IgD-negative memory B cell (primary cell): ENCODE results near the gene PRKCE. TPM values are rescaled to one million over a fixed set of nuclear protein-coding genes. Genes with fewer than 3 reads are reported as not detected.
A peak's percentile ranks its signal among the peaks of the same experiment; 100 is the strongest.

Source experiments
- H3K27ac Mint-ChIP-seq, 3 donors: one replicate each; pipeline ENCODE4 v1.8.0; 2020 to 2022; ENCODE audit warnings: mild to moderate bottlenecking in 3 of 3, mixed read lengths in 3 of 3, moderate library complexity in 1 of 3
- H3K27me3 Mint-ChIP-seq: one replicate; pipeline ENCODE4 v1.8.0; 2021; ENCODE audit warnings: mixed read lengths
- H3K36me3 Mint-ChIP-seq: one replicate; pipeline ENCODE4 v1.8.0; 2020; ENCODE audit warnings: mild to moderate bottlenecking, mixed read lengths
- H3K4me1 Mint-ChIP-seq, 3 donors: one replicate each; pipeline ENCODE4 v1.8.0; 2020 to 2022; ENCODE audit warnings: mixed read lengths in 3 of 3, mild to moderate bottlenecking in 1 of 3
- H3K4me3 Mint-ChIP-seq, 4 donors: one replicate each; pipeline ENCODE4 v1.8.0; 2020 to 2022; ENCODE audit warnings: mild to moderate bottlenecking in 4 of 4, mixed read lengths in 4 of 4, moderate library complexity in 3 of 4
- H3K9me3 Mint-ChIP-seq, 3 donors: one replicate each; pipeline ENCODE4 v1.8.0; 2020 to 2021; ENCODE audit warnings: mixed read lengths in 3 of 3, mild to moderate bottlenecking in 1 of 3
- polyA plus RNA-seq: library from polyadenylated mRNA; unstranded; fragments of 300-500 nt; fragmentation: Illumina TruSeq; gene quantifications from one replicate; pipeline ENCODE4 v1.2.3, GENCODE V29; 2021

The PRKCE gene
- polyA plus RNA-seq, 1 donor from 2014 or later: 12.7 TPM

GRCh38 chr2:45646289-45646688 lies 5.2 kb upstream of the PRKCE start:
- H3K4me1 Mint-ChIP-seq: peaks cover 5 to 9% (median 6%) of the 10 kb centered on the region in 3 donors
- H3K4me3 Mint-ChIP-seq: peak overlapping the region in 1 of 4 donors; percentile 62
- peak overlapping the region in 1 of 3 donors; percentile 26 for H3K27ac Mint-ChIP-seq
- H3K36me3 Mint-ChIP-seq: no peaks in the 10 kb centered on the region
- peaks cover 12% of the 10 kb centered on the region for H3K27me3 Mint-ChIP-seq
- H3K9me3 Mint-ChIP-seq: peaks cover 0 to 2% (median 0%) of the 10 kb centered on the region in 3 donors

DNA sequence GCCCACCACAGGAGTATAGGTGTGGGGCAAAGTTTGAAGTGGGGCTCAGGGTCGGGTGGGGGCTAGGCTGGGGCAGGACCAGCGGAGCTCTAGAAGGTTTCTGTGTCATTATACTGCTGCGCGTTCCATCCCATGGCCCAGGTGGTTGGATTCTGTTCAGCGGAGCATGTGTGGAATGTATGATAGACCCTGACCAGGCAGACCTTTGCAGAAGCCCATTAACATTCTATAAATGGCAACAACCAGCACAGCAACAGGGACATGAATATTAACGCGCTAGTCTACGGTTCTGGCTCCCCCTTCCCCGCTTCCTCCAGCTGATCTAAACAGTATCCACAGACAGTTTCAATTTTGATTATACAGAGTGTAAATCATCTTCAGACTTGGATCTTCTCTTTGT lies 4.1 kb upstream of the PRKCE start:
- no peaks in the 10 kb centered on the region for H3K36me3 Mint-ChIP-seq
- peak overlapping the region in 3 of 4 donors; percentile 12 to 62 (median 34) for H3K4me3 Mint-ChIP-seq
- peak overlapping the region in 2 of 3 donors; percentile 26 to 81 for H3K27ac Mint-ChIP-seq
- H3K4me1 Mint-ChIP-seq: peaks cover 7 to 8% (median 8%) of the 10 kb centered on the region in 3 donors
- H3K27me3 Mint-ChIP-seq: peaks cover 5% of the 10 kb centered on the region
- peaks cover 0 to 2% (median 0%) of the 10 kb centered on the region in 3 donors for H3K9me3 Mint-ChIP-seq

DNA sequence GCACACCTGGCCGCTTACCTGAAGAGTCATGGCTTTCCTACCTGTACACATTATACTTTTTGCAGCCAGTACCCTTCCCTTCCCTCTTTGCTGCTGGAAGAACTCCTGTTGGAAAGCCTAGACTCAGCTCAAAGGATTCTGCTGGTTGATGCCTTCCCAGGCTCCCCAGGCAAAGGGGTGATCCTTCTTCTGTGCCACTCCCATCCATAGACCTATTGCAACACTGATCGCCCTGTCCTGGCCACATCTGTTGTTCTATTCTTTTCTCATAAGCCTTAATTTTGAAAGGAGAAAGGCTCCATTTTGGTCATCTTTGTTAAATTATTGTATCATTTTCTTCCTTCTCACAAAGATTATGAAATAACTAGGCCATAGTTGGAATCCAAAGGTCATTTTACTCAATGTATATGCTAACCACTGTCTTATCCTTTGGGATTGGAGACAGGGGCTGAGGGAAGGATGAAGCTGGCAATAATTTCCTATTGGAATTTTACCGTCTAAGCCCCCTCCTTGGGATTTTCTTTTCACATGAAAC lies 3.4 kb upstream of the PRKCE start:
- H3K36me3 Mint-ChIP-seq: no peaks in the 10 kb centered on the region
- H3K4me3 Mint-ChIP-seq: peak overlapping the region in 1 of 4 donors; percentile 62
- peaks cover 0 to 2% (median 0%) of the 10 kb centered on the region in 3 donors for H3K9me3 Mint-ChIP-seq
- peak overlapping the region in 1 of 3 donors; percentile 26 for H3K27ac Mint-ChIP-seq
- peaks cover 14 to 15% (median 15%) of the 10 kb centered on the region in 3 donors for H3K4me1 Mint-ChIP-seq
- H3K27me3 Mint-ChIP-seq: peaks cover 2% of the 10 kb centered on the region

- no peaks in the 10 kb centered on the region for H3K36me3 Mint-ChIP-seq
- peak overlapping the region in 1 of 4 donors; percentile 62 for H3K4me3 Mint-ChIP-seq
- no peaks in the 10 kb centered on the region for H3K27me3 Mint-ChIP-seq
- peaks cover 0 to 2% (median 0%) of the 10 kb centered on the region in 3 donors for H3K9me3 Mint-ChIP-seq
- no peak overlapping the region for H3K27ac Mint-ChIP-seq
- H3K4me1 Mint-ChIP-seq: peaks cover 16 to 18% (median 18%) of the 10 kb centered on the region in 3 donors
Observed at GRCh38 chr2:45648636-45649035, 2.8 kb upstream of the PRKCE start.

DNA sequence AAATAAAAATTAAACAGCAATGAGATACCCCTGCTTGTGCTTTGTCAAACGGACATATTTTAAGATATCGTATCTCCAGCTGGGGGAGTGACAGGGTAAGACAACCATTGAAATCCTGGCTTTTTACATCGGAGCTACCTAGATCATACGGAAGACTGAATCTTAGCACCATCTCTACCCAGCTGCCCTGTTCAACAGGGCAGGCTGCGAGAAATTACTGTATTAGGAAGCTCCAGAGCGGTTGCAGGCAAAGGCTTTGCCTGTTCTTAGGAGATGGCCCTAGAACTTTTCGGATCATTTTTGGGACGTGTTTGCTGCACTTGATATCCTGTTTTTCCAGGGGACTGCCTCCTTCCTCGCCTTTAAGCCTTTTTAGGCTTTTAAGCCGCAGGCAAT lies 2.0 kb upstream of the PRKCE start:
- H3K27ac Mint-ChIP-seq: peak overlapping the region; percentile 78 to 97 (median 89)

DNA sequence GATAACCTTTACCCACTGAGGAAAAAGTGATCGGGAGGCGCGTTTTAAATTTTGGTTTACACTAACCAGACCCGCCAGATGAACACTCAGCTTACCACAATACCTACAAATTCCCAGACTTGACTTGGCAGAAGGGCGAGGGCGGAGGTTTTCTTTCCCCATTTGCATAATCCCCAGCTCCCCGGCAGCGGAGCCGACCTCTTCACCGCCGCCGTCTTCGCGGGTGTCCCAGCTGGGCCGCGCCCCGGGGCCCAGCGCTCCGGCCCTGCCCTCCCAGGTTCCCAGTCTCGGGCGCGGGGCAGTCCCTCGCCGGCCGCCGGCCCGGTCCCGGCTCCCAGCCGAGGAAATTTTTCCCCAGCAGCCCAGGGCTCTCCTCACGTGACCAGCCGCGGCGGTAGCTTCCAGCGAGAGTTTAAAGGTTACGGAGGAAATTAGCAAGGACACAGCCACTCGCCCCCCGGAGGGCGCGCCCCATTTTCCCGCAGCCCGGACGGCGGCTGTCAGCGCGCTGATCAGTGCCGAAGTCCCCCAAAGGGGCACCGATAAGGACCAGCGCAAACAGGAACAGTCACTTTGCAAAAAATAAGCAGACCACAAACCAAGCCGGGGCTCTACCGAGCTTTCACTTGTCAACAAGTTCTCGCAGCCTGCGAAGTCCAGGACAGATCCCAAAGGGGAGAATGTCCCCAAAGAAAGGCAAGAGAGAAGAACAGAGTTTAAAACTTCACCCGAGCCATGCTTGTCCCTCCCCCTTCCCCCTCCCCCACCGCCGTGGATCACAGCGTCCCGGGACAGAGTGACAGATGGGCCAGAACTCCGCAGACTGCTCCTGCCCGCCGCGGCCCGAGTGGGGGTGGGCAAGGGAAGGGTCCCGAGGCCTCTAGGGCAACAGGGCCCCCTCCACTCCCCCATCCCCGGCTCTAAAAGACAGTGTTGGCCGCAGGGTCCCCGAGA lies 1.3 kb upstream of the PRKCE start:
- no peaks in the 10 kb centered on the region for H3K36me3 Mint-ChIP-seq
- no peaks in the 10 kb centered on the region for H3K27me3 Mint-ChIP-seq
- H3K4me3 Mint-ChIP-seq: peak overlapping the region; percentile 82 to 100 (median 94)
- H3K27ac Mint-ChIP-seq: peak overlapping the region; percentile 78 to 97 (median 93)
- H3K9me3 Mint-ChIP-seq: peaks cover 0 to 2% (median 0%) of the 10 kb centered on the region in 3 donors
- H3K4me1 Mint-ChIP-seq: peaks cover 19 to 26% (median 21%) of the 10 kb centered on the region in 3 donors

More for the DNA sequence above, 2.0 kb upstream of the PRKCE start:
- Mint-ChIP-seq H3K4me3 (peak overlapping the region; percentile 82 to 100 (median 94)), H3K36me3 (no peaks in the 10 kb centered on the region), H3K9me3 (peaks cover 0 to 2% (median 0%) of the 10 kb centered on the region in 3 donors), H3K27me3 (no peaks in the 10 kb centered on the region), H3K4me1 (peaks cover 17 to 25% (median 21%) of the 10 kb centered on the region in 3 donors)

GRCh38 chr2:45650851-45651414 lies 542 bp upstream of the PRKCE start:
- H3K27ac Mint-ChIP-seq: peak overlapping the region; percentile 78 to 100 (median 97)
- H3K27me3 Mint-ChIP-seq: no peaks in the 10 kb centered on the region
- peaks cover 19 to 28% (median 21%) of the 10 kb centered on the region in 3 donors for H3K4me1 Mint-ChIP-seq
- H3K4me3 Mint-ChIP-seq: peak overlapping the region; percentile 82 to 100 (median 95)
- H3K36me3 Mint-ChIP-seq: no peaks in the 10 kb centered on the region
- peaks cover 0 to 2% (median 0%) of the 10 kb centered on the region in 3 donors for H3K9me3 Mint-ChIP-seq

DNA sequence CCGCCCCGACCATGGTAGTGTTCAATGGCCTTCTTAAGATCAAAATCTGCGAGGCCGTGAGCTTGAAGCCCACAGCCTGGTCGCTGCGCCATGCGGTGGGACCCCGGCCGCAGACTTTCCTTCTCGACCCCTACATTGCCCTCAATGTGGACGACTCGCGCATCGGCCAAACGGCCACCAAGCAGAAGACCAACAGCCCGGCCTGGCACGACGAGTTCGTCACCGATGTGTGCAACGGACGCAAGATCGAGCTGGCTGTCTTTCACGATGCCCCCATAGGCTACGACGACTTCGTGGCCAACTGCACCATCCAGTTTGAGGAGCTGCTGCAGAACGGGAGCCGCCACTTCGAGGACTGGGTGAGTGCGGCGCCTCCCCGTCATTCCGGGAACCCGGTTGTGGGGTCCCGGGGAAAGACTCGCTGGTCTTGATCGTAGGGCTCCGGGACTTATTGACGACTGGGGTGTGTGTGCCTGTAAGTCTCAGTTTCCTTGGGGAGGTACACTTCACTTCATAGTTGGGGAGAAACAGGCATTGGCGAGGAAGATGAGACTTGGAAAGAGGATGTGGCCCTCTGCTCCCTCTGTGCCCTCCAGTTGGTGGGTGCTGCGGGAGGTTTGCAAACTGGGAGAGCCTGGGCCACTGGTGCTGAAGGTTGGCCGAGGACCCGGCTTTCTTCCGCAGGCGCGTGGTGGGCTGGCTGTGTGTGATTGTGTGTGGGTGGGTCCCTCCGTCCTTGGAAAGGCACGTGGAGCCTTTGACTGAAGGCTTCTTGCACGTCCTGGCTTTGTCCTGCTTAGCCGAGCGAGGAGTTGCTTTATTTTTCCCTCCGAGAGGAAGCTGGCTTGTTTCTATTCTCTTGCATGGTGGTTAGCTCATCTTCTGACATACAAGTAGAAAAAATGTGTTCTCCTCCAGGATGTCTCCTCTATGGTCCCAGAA lies 886 bp downstream of the PRKCE start:
- Mint-ChIP-seq H3K4me3 (peak overlapping the region; percentile 96 to 99 (median 98)), H3K4me1 (peaks cover 19 to 32% (median 25%) of the 10 kb centered on the region in 3 donors), H3K27ac (peak overlapping the region; percentile 89 to 95 (median 93)), H3K36me3 (no peaks in the 10 kb centered on the region), H3K27me3 (no peaks in the 10 kb centered on the region), H3K9me3 (peaks cover 0 to 2% (median 0%) of the 10 kb centered on the region in 3 donors)

DNA sequence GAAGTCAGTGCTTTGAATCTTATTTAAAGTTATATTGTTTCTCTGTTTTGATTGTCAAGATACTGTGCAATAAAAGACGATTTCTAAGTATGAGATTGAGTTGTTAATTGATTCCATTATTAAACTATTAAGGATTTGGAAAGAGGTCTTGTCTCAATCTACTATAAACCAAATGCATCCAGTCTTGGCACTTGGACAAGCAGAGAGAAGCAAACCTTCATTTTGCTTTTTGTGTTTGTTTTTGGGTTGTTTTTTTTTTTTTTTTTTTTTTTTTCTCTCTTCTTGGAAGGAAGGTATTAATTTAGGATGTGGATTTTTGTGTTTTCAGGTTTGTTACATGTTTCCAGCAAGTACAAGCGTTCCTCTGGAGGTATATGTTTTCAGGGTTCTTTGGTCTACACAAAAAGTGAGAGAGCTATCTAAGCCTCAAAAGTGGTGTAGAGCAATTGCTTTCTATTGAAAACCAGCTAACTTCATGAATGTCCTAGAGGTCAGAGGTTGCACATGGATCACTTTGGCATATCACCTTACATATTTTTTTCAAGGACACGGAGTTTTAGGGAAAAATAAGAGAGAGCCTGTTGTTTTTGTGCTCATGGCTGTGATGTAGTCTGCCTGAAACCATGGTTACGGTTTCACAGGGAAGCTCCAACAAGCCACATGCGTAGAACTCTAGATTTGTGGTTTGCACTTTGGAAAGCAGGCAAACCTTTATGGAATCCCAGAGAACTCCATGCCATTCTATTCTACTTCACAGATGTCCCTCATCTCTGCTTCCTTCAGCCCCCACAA lies 1.8 kb downstream of the PRKCE start:
- H3K4me1 Mint-ChIP-seq: peaks cover 21 to 35% (median 25%) of the 10 kb centered on the region in 3 donors
- H3K27me3 Mint-ChIP-seq: no peaks in the 10 kb centered on the region
- peak overlapping the region; percentile 20 to 95 (median 93) for H3K27ac Mint-ChIP-seq
- no peaks in the 10 kb centered on the region for H3K36me3 Mint-ChIP-seq
- peak overlapping the region; percentile 96 to 99 (median 98) for H3K4me3 Mint-ChIP-seq
- peaks cover 0 to 2% (median 0%) of the 10 kb centered on the region in 3 donors for H3K9me3 Mint-ChIP-seq

DNA sequence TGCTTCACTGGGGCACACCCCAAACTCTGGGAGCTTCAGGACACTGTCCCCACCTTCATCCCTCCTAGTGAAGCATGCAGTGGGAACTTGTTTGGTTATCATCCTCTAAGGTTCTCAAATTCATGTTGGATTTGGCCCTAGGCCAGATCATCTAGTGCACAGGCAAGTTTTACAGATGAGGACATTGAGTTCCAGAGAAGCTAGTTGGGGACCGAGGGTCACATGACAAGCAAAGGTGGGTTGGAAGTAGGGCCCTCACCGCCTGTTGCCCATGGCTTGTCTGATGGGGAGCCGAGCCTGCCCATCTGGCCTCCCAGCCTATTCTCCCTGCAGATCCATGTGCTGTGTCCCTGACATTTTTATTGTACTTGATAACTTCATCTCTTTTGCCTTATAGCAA lies 2.8 kb downstream of the PRKCE start:
- Mint-ChIP-seq H3K4me1 (peaks cover 23 to 35% (median 25%) of the 10 kb centered on the region in 3 donors), H3K4me3 (peak overlapping the region in 3 of 4 donors; percentile 28 to 97 (median 84)), H3K27me3 (no peaks in the 10 kb centered on the region), H3K9me3 (peaks cover 0 to 2% (median 0%) of the 10 kb centered on the region in 3 donors), H3K36me3 (no peaks in the 10 kb centered on the region), H3K27ac (peak overlapping the region in 1 of 3 donors; percentile 95)

DNA sequence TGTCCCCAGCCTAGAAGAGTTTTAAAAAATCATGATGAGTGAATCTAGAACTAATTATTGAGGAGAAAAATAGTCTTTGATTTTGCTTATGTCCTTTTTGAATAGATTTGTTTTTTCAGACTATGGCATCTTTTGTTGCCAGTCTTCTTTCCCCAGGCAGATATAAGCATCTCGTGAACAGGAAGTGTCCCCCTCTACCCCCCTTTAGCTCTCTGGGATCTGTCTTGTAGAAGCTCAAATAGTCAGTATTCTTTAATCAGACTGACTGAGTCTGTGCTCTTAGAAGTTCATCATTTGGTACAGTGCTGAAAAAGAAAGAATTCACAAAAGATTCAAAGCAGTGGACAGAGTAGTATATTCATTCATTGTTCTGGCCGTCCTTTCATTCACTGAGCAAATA lies 10.4 kb downstream of the PRKCE start:
- Mint-ChIP-seq H3K4me3 (peak overlapping the region in 1 of 4 donors; percentile 4), H3K27ac (no peak overlapping the region), H3K9me3 (no peaks in the 10 kb centered on the region), H3K36me3 (peaks cover 2% of the 10 kb centered on the region), H3K27me3 (no peaks in the 10 kb centered on the region), H3K4me1 (peaks cover 12 to 42% (median 18%) of the 10 kb centered on the region in 3 donors)

DNA sequence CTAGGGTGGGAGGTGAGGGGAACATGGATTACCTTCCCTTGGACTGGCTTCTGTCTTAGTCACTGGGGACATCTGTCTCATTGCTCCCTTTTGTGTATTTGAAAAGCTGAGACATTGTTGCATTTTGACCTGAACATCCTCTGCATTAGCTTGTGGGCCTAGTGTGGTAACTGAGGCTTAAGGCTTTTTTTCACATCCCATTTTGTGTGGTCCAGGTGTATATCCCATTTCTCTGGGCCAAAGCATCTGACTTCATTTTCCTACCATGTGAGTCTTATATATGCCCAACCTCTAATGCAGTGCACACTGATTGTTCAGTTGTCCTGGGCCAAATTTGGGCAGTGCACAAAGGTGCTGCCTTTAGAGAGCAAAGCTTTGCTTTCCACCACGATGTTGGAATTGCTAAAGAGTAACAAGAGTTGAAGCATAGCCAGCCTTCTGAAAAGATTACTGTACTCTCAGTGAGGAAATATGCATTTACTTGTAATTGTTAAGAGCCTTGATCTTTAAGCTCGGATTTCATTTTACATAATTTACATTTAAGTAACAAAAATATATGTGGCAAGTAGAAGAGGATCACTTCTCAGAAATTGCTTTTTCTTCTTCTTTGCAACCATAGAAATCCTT lies 13.3 kb downstream of the PRKCE start:
- Mint-ChIP-seq H3K4me1 (peaks cover 8 to 37% (median 14%) of the 10 kb centered on the region in 3 donors), H3K4me3 (no peak overlapping the region)

DNA sequence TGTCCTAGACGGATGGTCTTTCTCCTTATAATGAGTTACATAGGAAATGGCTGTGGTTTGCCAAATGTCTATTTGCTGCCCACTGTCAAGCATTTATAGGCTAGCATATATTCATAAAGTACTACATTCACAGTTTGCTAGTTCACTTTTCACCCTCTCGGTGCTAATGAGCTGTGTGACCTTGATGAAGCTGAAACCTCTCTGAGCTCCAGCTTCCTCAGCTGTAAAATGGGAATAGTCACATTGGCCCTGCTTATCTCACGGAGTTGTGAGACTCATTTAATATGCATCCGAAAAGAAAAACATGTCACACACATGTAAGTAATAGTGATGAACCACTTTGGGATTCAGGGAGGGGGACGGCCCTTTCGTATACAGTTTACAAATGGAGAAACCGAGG lies 17.0 kb downstream of the PRKCE start:
- Mint-ChIP-seq H3K27ac (no peak overlapping the region), H3K4me1 (peaks cover 6 to 25% (median 20%) of the 10 kb centered on the region in 3 donors), H3K27me3 (no peaks in the 10 kb centered on the region)

More for the DNA sequence above, 13.3 kb downstream of the PRKCE start:
- no peaks in the 10 kb centered on the region for H3K27me3 Mint-ChIP-seq
- H3K27ac Mint-ChIP-seq: no peak overlapping the region
- H3K9me3 Mint-ChIP-seq: no peaks in the 10 kb centered on the region
- H3K36me3 Mint-ChIP-seq: peaks cover 2% of the 10 kb centered on the region

More for the DNA sequence above, 17.0 kb downstream of the PRKCE start:
- Mint-ChIP-seq H3K9me3 (peaks cover 0 to 4% (median 0%) of the 10 kb centered on the region in 3 donors), H3K36me3 (peaks cover 3% of the 10 kb centered on the region), H3K4me3 (no peak overlapping the region)
